NCI-H1417 (cell line): ENCODE measurements around the gene GSG1L.
A peak's percentile ranks its signal among the peaks of the same experiment; 100 is the strongest.

Source experiments
- DNase-seq, 3 experiments: peaks; one replicate each; lab custom pipeline; 2025; lab: John Stamatoyannopoulos, UW

The GSG1L gene

GRCh38 chr16:28063591-28064061 lies at the start of gene GSG1L:
Gene GSG1L, minus strand, starts transcription at chr16:28063714. Its CDS starts 290 bp downstream, at chr16:28063424.
- DNase-seq: peak in 2 of 3 experiments; percentile 12 to 28

DNA sequence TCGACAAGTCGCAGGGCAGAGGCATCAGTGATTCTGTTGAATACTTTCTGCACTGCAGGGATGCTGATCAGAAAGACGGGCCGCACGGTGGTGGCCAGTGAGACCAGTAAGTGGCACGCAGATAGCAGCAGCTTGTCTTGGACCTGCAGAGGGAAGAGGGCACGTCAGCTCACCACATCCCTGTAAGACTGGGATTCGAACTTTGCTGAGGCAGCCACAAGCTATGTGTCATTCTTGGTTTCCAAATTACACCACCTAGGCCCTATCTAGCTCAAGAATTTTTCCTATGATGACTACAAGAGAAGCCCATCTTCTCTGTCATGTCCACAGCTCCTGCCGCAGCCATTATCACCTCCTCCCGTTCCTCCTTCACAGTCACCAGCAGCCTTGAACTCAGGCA lies 49.4 kb upstream of the GSG1L start:
- DNase-seq: no peak

GRCh38 chr16:28110977-28111376 lies 47.5 kb upstream of the GSG1L start:
- DNase-seq: no peak

DNA sequence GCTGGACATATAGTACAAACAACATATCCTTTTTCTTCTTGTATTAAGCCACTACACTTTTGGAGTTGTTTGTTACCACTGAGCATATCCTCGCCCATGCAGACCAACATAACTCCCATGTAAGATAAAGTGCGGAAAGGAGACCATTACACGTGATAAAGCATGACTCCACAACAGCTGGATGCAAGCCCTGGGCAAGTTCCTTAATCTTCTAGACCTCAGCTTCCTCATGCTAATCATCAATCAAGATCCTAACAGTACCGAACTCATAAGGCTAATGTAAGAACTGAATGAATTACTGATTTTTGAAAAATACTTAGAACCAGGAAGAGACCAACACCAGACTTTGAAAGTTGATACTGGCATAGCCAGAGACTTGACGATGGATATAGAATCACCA lies 47.0 kb upstream of the GSG1L start:
- no peak for DNase-seq

DNA sequence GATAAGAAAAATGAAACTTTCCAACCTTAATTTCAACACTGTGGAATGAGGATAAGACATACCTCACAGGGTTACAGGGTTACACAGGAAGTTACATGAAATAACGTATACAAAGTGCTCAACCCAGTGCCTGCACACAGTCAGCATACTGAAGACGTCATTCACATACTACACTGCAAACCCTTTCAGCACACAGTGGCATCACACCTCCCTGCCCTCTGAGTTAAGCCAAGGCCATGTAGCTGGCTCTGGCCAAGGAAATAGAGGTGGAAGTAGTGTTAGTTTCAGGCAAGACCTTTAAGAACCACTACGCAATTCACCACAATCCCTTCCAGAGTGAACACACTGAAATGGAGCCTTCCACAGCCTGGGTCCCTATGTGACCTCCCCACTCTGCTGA lies 46.6 kb upstream of the GSG1L start:
- DNase-seq: no peak

- DNase-seq: no peak
Measured at GRCh38 chr16:28108590-28109247, 45.2 kb upstream of the GSG1L start.

GRCh38 chr16:28107232-28107631 lies 43.7 kb upstream of the GSG1L start:
- DNase-seq: peak; percentile 18 to 75 (median 27)

GRCh38 chr16:28106467-28107215 lies 43.1 kb upstream of the GSG1L start:
- peak; percentile 18 to 95 (median 75) for DNase-seq

DNA sequence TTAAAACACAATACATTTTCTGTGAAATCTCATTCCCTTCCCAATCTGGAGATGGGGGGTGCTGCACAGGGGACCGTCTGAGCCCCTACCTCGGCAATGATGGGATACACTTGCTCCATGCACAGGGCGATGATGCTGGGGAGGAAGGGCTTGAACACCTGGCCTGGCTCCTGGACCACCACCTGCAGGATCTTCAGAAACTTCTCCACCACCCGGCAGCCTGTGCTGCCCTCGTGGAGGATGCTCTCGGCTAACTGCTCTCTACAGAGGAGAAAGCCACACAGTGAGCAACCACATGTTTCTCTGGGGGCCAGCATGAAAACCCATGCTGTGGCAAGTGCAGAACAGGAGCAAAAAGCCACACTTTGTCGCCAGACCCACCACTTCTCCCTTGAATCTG lies 42.4 kb upstream of the GSG1L start:
- DNase-seq: no peak

DNA sequence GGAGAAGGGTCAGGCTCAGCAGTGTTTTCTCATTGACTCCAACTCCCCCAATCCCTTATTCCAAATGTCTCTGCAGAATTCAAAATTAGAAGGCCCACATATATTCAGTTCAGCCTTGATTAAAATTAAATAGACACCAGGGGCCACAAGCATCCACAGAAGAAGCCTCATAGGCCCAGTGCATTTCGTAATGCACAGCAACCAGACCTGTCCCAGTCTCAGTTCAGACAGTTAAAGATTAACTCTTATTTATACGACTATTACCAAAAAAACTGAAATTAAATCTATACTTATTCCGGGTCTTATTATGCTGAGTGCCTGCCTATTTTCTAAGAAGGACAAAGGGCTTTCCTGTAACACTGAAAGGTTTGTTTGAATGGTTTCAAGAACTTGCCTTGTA lies 41.8 kb upstream of the GSG1L start:
- no peak for DNase-seq

GRCh38 chr16:28104404-28104803 lies 40.9 kb upstream of the GSG1L start:
- DNase-seq: no peak

DNA sequence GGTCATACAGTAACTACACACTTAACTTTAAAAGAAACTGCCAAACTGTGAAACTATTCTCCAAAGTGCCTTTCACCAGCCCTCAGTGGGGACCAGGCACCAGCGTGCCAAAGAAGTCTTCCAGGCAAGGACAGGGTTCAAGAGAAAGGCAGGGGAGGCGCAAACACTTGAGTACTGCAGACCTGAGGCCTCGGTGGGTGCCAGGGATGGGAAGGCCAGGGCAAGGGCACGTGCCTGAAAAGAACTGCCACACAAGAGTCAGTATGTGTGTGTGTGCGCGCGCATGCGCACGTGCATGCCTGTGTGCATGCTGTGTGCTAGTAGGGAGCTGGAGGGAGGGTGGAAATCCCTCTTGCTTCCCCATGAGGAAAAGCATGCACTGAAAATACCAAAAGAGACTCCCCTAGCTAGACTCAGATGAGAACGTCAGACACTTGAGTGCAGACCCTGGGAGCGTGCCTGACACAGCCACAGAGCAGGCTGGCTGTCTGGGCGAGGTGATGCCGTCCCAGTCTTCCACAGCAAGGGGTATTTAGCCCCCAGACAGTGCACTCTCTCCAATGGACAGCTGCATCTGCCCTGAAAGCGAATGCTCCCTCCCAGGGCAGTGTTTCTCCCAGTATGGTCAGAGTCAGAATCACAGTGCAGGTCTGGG lies 40.1 kb upstream of the GSG1L start:
- DNase-seq: no peak

DNA sequence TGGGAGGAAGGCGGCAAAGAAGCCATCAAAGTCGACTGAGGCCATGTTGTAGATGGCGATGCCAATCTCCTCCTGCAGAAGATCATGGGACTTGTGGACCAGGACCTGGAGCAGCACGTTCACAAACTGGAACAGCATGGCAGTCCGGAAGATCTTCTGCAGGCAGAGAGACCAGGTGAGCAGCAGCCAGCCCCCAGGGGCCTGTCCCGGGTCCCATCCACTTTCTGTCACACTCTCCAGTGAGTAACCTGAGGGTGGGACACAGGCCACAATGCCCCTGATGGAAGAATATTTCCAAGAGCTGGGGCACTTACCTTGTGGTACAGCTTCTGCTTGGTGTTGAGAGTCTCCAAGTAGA lies 38.0 kb upstream of the GSG1L start:
- DNase-seq: no peak

- DNase-seq: no peak
Measured at GRCh38 chr16:28100810-28101532, 37.5 kb upstream of the GSG1L start.

DNA sequence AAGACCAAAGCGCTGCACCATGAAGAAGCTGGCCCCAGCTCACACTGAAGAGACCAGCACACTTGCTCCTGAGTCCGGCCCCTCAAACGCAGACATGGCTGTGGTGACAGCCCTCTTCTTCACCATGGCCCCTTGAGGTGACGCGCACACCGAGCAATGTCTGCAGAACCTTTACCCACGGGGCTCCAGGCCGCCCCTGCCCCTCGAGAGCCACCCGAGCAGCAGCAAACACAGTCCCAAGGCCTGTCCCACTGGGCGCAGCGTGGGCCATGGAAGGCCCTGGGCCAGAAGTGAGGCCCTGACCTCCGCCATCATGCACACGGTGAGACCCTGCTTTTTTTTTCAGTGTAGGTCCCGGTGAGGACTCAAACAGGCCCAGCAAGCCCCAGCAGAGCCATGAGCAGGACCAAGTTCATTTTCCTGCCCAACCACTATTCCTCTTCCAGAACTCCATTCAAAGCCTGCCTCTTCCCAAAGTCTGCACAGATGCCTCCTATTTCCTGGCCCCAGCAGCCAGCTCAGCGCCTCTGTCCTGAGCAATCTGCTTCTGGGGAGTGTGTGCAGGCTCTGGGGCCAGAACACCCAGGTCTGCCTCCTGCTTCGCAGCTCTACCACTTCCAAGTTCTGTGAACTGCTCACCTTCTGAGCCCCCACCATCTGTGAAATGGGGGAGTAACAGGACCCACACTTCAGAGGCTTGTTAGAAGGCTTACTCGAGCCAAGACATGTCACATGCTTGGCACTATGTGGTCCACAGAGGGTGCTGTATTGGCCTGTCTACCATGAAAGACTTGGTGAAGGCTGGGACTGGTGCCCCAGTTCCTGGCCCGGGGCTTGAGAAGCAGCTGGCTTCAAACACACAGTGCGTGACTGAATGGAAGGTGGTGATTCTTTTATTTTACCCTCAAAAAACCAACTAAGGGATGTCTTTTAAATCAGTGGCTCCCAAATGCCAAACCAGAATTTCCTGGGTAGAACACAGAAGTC lies 35.7 kb upstream of the GSG1L start:
- DNase-seq: no peak

- no peak for DNase-seq
Measured at GRCh38 chr16:28098171-28098958, 34.9 kb upstream of the GSG1L start.

DNA sequence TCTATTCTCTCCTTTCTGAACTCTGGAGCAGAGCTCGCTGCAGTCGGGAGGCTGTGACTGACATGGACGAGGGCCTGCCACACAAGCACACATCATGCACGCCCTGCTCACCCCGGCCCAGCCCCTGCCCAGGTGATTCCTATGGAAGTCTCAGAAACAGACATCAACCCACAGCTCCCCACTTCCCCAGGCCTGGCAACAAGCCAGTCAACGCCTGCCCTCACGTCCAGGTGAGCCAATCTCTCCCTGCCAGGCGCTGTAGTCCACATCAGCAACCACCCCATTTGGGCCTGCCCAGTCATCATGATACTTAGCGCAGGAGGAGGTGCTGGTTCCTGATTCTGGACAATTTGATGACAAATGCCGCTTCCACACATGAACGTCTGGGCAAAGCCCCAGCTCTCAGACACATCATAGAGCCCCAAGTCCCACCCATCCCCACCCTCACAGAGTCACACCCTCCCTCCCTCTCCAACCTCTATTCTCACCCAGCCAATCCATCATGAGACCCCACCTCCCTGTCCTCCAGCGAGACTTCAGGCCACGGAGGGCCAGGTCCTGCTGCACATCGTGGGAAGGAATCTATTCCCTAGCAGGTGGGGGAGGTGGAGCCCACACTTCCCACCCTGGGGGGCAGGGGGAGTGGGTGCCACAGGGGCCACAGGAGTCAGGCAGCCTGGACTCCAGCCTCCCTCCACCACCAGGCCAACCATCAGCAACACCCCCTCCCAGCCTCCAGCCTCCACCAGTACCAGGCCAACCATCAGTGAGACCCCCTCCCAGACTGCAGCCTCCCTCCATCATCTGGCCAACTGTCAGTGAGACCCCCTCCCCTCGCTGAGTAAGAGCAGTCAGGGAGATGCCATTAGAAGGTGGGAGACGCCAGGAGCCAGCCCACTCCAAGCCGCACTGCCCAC lies 33.7 kb upstream of the GSG1L start:
- no peak for DNase-seq

DNA sequence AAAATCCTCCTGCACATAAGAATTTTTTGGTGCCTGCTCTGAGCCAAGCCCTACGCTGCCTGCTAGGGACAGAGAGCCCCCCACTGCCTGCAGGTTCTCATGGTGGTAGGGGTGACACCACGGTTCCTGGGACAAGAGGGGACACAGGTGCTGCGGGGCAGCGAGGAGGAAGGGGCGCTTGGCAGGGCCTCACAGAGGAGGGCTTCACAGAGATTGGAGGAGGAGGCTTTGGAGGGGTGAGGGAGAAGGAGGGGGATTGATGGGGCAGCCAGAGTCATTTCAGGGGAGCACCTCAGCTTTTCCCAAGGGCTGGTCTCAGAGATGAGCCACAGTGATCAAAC lies 29.8 kb upstream of the GSG1L start:
- no peak for DNase-seq

DNA sequence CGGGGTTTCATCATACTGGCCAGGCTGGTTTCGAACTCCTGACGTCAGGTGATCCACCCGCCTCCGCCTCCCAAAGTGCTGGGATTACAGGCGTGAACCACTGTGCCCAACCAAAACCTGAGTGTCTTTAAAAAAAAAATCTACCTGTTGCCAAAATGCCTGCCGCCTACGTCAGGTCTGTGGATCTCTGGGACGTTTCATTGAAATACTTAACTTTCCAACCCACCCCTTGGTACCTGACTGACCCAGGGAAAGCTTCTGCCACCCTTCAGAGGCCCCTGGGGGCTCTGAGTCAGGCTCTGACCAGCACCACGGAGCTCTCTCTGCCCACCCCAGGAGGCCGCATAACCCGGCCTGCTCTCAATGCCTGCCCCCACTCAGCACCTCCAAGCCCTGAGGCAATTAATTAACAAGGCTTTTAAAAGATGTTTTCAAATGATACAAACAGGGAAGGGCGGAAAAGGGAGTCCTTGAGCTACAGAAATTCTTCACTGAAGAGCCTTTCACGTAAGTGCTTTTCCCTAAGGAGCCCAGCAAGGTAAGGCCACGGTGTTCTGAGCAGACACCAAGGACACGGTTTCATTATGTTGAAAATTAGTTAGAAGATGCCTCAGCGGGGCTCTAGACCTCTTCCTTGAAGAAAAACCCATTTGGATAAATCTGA lies 29.3 kb upstream of the GSG1L start:
- DNase-seq: peak; percentile 40 to 76 (median 42)
